ENCODE results near the gene PRSS27.
"Not testable (repeated sequence)": the region's sequence is repeated elsewhere in the genome, so short reads cannot be mapped to it uniquely, and the experiment has no call there.

DNA sequence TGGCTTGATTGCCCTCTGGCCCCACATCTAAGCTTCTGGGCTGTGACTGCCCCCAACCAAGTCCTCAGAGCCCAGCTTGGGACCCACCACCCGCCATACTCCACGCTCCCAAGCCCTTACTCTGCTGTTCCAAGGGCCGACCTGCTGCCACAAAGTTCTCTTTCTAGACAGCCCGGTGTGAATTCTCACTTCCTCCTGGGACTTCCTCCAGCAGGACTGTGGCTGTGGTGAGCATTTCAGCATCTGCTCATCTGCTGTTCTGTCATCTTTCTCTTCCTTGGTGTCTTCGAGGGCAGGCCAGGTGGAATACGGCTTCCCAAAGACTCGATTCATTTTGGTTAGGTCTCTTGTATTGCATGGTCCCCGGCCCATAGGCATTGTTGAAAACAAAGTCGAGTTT lies 33.9 kb downstream of the PRSS27 start:
- TF ChIP-seq POLR2A, EP300 (IDR thresholded peaks at IDR 0.05): not testable (repeated sequence)
- TF ChIP-seq, protein P1, sequence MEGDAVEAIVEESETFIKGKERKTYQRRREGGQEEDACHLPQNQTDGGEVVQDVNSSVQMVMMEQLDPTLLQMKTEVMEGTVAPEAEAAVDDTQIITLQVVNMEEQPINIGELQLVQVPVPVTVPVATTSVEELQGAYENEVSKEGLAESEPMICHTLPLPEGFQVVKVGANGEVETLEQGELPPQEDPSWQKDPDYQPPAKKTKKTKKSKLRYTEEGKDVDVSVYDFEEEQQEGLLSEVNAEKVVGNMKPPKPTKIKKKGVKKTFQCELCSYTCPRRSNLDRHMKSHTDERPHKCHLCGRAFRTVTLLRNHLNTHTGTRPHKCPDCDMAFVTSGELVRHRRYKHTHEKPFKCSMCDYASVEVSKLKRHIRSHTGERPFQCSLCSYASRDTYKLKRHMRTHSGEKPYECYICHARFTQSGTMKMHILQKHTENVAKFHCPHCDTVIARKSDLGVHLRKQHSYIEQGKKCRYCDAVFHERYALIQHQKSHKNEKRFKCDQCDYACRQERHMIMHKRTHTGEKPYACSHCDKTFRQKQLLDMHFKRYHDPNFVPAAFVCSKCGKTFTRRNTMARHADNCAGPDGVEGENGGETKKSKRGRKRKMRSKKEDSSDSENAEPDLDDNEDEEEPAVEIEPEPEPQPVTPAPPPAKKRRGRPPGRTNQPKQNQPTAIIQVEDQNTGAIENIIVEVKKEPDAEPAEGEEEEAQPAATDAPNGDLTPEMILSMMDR (IDR thresholded peaks at IDR 0.05): not testable (repeated sequence)
